ENCODE measurements around the gene DNAJC4.

DNAJC4 gene

GRCh38 chr11:64208086-64208795, 22.1 kb upstream of the DNAJC4 start:
- DNase-seq (ENCODE audit: low spot score) = no peak

- no peak for DNase-seq (ENCODE audit: low spot score)
Measured at GRCh38 chr11:64208796-64209562, 21.4 kb upstream of the DNAJC4 start.

DNA sequence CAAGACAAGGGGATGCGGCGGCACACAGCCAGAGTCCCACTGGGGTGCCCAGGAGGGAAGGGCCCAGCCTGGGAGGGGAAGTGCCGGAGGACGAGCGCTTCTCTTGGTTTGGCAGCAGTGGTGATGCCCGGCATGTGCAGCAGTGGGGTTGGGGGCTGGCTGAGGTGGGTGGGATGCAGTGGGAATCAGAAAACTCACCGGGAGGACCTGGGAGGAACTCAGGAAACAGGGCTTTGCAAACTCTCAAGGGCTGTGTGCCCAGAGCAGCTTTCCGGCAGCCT, 20.8 kb upstream of the DNAJC4 start:
- DNase-seq (ENCODE audit: low spot score) = peak; percentile 17

DNA sequence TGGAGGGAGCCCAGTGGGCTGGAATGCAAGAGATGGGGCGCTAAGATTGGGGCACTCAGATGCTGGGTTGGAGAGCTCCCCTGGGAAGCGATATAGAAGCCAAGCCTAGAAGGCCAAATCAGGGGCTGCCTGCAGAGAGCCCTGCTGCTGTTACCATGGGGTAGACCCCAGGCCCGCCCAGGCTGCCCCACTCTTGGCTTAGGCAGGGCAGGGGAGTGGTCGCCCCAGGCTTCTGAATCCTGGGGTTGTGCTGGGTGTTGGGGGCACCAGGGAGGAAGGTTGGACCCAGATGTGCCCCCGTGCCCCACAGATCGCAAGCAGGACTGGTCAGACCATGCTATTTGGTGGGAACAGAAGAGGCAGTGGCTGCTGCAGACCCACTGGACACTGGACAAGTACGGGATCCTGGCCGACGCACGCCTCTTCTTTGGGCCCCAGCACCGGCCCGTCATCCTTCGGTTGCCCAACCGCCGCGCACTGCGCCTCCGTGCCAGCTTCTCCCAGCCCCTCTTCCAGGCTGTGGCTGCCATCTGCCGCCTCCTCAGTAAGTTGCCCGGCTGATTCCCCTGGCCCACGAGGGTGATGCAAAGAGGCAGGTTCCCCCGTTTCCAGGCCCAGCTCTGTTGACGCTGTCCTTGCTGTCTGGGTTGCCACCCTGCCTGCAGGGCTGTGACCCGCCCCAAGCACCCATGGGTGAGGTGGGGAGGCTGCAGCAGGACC, 19.9 kb upstream of the DNAJC4 start:
- no peak for DNase-seq (ENCODE audit: low spot score)

GRCh38 chr11:64211181-64211872, 19.0 kb upstream of the DNAJC4 start:
- DNase-seq (ENCODE audit: low spot score) = peak; percentile 14

- peak; percentile 20 for DNase-seq (ENCODE audit: low spot score)
Measured at GRCh38 chr11:64216879-64217278, 13.5 kb upstream of the DNAJC4 start.

DNA sequence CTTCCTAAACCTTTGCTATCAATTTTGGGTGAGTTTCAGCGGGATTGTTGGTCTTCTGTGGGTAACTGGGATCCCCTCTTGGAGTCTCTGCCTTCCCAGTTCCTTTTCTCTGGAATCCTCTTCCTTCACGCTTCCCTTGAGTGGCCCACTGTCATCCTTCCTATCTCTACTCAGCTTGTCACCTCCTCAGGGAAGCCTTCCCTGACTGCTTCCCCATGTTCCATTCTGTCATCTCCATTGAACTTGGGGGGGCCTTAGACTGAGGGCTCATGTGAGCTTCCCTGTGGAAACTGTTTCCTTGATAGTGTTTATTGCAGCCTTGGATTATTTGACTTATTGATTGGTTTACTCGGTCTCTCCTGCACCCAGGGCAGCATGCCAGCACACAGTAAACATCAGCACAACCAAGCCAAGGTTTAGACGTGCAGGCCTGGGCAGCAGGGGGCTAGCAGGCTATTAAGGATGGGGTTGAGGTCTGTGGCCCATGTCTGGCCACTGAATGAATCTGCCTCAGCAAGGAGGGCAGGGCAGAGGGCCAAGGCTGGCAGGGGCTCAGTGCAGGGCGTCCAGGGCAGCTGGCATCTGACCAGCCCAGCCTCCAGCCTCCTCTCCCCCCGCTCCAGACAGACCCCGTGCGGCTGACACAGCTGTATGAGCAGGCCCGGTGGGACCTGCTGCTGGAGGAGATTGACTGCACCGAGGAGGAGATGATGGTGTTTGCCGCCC, 11.6 kb upstream of the DNAJC4 start:
- no peak for DNase-seq (ENCODE audit: low spot score)

DNA sequence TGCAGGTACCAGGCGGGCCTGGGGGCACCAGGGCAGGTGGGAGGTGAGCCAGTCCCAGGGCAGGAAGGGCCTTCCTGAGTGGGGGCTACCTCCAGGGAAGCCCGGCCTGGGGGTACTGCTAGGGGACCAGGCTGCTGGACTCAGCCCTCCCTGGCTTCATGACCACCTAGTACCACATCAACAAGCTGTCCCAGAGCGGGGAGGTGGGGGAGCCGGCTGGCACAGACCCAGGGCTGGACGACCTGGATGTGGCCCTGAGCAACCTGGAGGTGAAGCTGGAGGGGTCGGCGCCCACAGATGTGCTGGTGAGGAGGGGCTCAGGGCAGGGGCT, 11.0 kb upstream of the DNAJC4 start:
- DNase-seq (ENCODE audit: low spot score) = no peak

GRCh38 chr11:64219755-64220154, 10.6 kb upstream of the DNAJC4 start:
- DNase-seq (ENCODE audit: low spot score) = no peak

- DNase-seq (ENCODE audit: low spot score) = no peak
Measured at GRCh38 chr11:64220271-64220670, 10.1 kb upstream of the DNAJC4 start.

- DNase-seq (ENCODE audit: low spot score) = no peak
Measured at GRCh38 chr11:64220798-64221197, 9.6 kb upstream of the DNAJC4 start.

GRCh38 chr11:64222651-64223000, 7.7 kb upstream of the DNAJC4 start:
- DNase-seq (ENCODE audit: low spot score) = no peak

- DNase-seq (ENCODE audit: low spot score) = no peak
Measured at GRCh38 chr11:64223001-64223651, 7.2 kb upstream of the DNAJC4 start.

DNA sequence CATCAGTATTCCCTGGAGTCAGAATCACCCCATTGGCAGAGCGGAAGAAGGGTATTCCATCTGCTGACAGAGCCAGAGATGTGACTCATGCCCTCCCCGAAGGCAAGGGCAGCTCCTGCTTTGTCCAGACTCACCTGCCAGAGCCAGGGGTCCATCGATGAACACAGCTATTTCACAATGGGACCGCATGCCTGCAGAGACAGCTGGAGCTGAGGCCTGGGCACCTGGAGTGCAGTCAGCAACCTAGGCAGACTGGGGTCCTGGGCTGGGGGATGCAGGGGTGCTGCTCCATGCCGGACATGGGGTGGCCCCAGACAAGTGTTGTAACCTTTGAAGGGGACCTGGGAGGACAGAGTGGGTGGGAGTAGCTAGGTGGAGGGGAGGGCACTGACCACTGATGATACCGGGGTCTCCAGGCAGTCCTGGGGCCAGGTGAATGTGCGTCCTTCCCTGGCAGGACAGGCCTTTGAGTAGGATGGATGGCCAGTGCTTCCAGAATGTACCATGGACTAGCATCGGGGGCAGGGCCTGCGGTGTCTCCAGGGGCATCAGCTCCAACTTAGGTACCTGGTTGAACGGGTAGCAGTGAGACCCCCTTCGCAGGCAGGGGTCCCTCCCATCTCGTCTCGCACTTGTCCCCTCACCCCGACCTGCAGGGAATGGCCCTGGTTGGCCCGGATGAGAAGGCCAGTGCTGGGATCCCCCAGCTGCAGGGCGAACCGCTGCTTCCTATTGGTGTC, 6.0 kb upstream of the DNAJC4 start:
- DNase-seq (ENCODE audit: low spot score) = no peak

- peak; percentile 26 for DNase-seq (ENCODE audit: low spot score)
Measured at GRCh38 chr11:64224891-64225607, 5.3 kb upstream of the DNAJC4 start.

DNA sequence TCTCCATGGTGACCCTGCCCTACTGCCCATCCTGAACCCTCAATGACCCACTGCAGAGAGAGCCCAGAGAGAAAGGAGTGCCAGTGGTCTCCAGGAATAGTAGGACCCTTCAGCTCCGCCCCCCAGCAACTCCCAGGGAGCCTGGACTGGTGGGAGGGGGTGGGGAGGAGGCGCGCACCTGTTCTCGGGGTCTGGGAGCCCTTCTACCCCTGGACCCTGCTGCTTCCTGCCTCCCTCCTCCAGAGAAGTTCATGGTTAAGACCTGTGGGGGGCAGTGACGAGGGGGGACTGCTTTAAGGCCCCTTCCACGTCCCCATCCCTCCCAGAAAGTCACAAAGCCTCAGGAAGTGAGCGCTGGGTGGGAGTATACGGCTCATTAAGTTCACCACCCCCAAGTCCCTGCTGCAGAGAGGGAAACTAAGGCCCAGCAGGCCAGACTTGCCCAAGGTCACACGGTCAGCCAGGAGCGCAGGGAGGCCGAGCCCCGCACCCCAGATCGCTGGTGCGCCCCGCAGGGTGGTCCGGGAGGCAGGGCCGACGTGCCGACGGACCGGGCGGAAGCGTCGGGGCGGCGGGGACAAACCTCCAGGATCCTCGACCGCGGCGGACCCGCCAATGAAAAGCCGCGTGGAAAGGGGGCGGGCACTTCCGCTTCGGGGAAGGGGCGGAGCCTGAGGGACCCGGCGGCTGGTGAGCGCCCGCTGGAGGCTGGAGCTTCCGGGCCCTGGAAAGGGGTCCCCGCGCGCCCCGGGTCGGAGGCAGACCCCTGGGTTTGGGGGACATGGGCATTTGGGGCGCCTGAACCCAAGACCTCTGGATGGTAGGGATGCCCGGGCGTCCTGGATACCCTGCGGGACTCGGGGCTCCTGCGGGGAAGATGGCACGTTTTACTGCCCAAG, 4.5 kb upstream of the DNAJC4 start, which contains the start of the genes NUDT22 and TRPT1:
Gene NUDT22 (plus strand): TSS at position 667 of the 899 bp plus-strand sequence. CDS start 379 bp downstream, outside the sequence.
Gene TRPT1 (minus strand): TSS at position 579 of the 899 bp plus-strand sequence. CDS start 326 bp downstream, at position 253.
- DNase-seq (ENCODE audit: low spot score) = peak; percentile 93

DNA sequence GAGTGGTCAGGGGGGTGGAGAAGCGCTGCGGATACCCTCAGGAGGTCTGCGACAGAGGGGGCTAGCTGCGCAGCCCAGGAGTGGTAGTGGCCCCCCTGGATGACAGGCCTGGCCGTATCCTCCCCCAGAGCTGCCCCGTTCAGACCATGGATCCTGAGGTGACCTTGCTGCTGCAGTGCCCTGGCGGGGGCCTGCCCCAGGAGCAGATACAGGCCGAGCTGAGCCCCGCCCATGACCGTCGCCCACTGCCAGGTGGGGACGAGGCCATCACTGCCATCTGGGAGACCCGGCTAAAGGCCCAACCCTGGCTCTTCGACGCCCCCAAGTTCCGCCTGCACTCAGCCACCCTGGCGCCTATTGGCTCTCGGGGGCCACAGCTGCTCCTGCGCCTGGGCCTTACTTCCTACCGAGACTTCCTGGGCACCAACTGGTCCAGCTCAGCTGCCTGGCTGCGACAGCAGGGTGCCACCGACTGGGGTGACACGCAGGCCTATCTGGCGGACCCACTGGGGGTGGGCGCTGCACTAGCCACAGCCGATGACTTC, 3.8 kb upstream of the DNAJC4 start:
- peak; percentile 32 for DNase-seq (ENCODE audit: low spot score)

- no peak for DNase-seq (ENCODE audit: low spot score)
Measured at GRCh38 chr11:64227405-64227956, 2.9 kb upstream of the DNAJC4 start.

Data from iPS-NIHi11 (cell line).